NT2/D1 (cell line): ENCODE data around the gene WDR1.

Experiments
- YY1 ChIP-seq: IDR thresholded peaks from 2 replicates; pipeline ENCODE4 v1.6.1; 2011; ENCODE audit not compliant: insufficient read length, insufficient read depth
- ZNF274 ChIP-seq: IDR thresholded peaks from 2 replicates; pipeline ENCODE4 v1.6.1; 2011; ENCODE audit warnings: mild to moderate bottlenecking, low read depth, low read length

- TF ChIP-seq YY1 (no peak), ZNF274 (no peak)
These were observed 37.3 kb downstream of the WDR1 start for GRCh38 chr4:10079256-10079655.
